Hair follicle dermal papilla cell (primary cell): ENCODE data around the gene XAGE1B. TPM values are rescaled to one million over a fixed set of nuclear protein-coding genes. Genes with fewer than 3 reads are reported as not detected.

Experiments
- small RNA-seq: library from RNA; depleted of rRNA; stranded (forward); fragments of <200 nt; gene quantifications from one replicate; pipeline ENCODE3, GENCODE V24; 2012
- total RNA-seq: library from RNA; depleted of rRNA; stranded (reverse); fragments of >200 nt; gene quantifications from 2 replicates; pipeline ENCODE4 v1.2.3, GENCODE V29; 2012

Gene XAGE1B
- not detected in 2 replicates for total RNA-seq

GRCh38 chrX:52516987-52517325 is at the start of gene XAGE1B:
XAGE1B (minus strand) TSS chrX:52517063; CDS start chrX:52515527, 1,536 bp downstream.

GRCh38 chrX:52495545-52496418 is 21.1 kb downstream of the XAGE1B start, which contains the start of gene XAGE1A:
XAGE1A (plus strand) TSS chrX:52495808; CDS start chrX:52497362, 1,554 bp downstream.

Small RNA genes within 50 kb of the gene (small RNA-seq; reads per million reads assigned to genes)
- gene BX510359.8 (not detected), gene RBM22P7 (not detected)

Other genes with a start within 250 kb of the XAGE1B start
- 0.49 TPM in 1 of 2 replicates, not detected in the other for gene XAGE2, start 148.0 kb downstream of the XAGE1B start, total RNA-seq
- gene XAGE1A, start 21.3 kb downstream of the XAGE1B start, total RNA-seq: not detected in 2 replicates
- not detected in 2 replicates for gene SSX7, start 137.8 kb upstream of the XAGE1B start, total RNA-seq
- not detected in 2 replicates for gene SSX2, start 190.1 kb upstream of the XAGE1B start, total RNA-seq
- not detected in 2 replicates for gene SSX2B, start 234.2 kb upstream of the XAGE1B start, total RNA-seq